Measurements from ENCODE around the gene IGFL1.

DNA sequence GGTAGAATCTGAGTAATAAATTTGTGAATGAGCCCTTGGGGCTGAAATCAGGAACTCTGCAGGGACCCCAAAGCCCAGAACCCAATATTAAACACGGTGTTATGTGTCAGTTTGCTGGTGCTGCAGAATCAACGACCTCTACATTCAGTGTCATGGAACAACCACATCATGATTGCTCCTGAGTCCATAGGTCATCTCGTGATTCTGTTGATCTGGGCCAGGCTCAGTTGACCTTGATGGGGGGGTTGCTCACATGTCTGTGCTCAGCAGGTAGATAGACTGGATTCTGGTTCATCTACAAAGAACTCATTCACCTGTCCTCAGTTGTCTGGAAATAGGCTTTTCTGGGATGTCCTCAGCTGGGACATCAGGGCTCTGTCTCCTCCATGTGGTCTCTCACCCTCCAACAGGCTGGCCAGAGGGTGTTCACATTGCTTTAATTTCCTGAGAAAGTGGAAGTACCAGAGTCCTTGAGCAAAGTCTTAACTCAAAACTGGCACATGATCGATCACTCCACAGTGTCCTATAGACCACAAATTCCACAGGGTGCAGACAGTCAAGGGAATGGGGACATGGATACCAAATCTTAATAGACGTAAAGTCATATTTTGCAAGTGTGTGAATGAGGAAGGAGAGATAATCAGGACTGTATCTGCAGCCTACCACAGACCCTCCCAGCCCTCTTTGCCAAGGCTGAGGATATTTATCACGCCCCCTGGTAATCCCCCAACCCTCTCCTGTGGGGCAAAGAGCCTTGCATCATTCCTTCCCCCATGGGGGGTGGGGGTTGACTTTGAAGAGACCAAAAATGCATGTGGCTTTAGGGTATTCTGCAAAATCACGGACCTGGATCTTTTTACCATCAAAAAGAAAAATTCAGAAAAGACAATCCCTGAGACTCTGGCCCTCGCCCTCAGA is 39.3 kb upstream of the IGFL1 start:
- TF ChIP-seq, protein P1, sequence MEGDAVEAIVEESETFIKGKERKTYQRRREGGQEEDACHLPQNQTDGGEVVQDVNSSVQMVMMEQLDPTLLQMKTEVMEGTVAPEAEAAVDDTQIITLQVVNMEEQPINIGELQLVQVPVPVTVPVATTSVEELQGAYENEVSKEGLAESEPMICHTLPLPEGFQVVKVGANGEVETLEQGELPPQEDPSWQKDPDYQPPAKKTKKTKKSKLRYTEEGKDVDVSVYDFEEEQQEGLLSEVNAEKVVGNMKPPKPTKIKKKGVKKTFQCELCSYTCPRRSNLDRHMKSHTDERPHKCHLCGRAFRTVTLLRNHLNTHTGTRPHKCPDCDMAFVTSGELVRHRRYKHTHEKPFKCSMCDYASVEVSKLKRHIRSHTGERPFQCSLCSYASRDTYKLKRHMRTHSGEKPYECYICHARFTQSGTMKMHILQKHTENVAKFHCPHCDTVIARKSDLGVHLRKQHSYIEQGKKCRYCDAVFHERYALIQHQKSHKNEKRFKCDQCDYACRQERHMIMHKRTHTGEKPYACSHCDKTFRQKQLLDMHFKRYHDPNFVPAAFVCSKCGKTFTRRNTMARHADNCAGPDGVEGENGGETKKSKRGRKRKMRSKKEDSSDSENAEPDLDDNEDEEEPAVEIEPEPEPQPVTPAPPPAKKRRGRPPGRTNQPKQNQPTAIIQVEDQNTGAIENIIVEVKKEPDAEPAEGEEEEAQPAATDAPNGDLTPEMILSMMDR (conservative IDR thresholded peaks at IDR 0.05; ENCODE audit: low read length), result no peak
- no peak for TF ChIP-seq EZH2phosphoT487 (IDR thresholded peaks at IDR 0.05; ENCODE audit: borderline replicate concordance)
